Fibroblast of lung (primary cell): ENCODE data around the gene ZNF653.

ENCODE experiments used
- CTCF ChIP-seq, 2 donors: IDR thresholded peaks in 1 of 2; conservative IDR thresholded peaks in 1 of 2; 1 replicate in 1 of 2; 2 replicates in 1 of 2; pipeline ENCODE4 v1.5.1; 2011 to 2012; ENCODE audit warnings: low read length in 2 of 2, control low read depth in 1 of 2, inconsistent platforms in 1 of 2, low read depth in 1 of 2, mild to moderate bottlenecking in 1 of 2
- EZH2 ChIP-seq: IDR thresholded peaks from 2 replicates; pipeline ENCODE4 v1.5.1; 2012; ENCODE audit warnings: low read length, control low read depth, mild to moderate bottlenecking; ENCODE audit errors: missing control alignments

- TF ChIP-seq CTCF (conservative IDR thresholded peaks at IDR 0.05 in 1 of 2, IDR thresholded peaks at IDR 0.05 in 1 of 2; ENCODE audit: low read depth in 1 of 2, low read length in 2 of 2) = no peak
- no peak for TF ChIP-seq EZH2
Observed at GRCh38 chr19:11534538-11534937, 28.9 kb upstream of the ZNF653 start.
